GM19328 (cell line): ENCODE measurements around the gene TNNI2.
"Not testable (repeated sequence)": the region's sequence is repeated elsewhere in the genome, so short reads cannot be mapped to it uniquely, and the experiment has no call there.

Source experiments
- ATAC-seq: cut with Tn5 transposase; IDR thresholded peaks from one replicate; pipeline ENCODE4 v1.9.1; 2021; ENCODE audit warnings: mild to moderate bottlenecking, moderate library complexity; ENCODE audit not compliant: unreplicated experiment

Gene TNNI2

DNA sequence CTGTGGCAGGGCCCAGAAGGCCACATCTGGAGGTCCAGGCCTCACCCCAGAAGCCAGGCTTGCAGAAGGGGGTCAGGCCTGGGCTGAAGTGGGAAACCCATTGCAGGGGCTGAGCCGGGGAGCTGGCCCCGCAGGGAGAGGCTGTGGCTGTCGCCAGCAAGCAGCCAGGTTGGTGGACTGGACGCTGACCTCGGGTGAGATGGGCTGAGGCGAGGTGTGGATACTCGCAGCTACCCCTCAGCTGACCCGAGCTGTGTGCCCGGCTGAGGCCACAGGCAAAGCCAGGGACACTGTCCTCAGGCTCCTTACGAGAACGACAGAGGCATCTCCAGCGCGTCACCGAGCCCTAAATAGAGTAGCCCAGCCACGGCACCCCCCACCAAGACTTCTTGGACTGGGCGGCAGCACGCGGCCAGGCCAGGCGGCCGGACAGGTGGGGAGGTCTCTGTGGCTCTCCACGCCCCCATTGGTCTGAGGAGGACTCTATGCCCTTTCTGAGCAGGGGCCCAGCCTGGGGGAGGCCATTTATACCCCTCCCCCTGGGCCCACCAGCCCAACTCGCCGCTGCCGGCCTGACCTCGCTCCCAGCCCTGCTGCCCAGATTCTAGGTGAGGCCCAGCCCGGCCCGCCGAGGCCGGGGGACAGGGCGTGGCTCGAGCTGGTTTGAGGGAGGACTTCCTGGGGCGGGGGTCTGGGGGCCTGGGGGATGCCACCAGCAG lies at the start of gene TNNI2:
Gene TNNI2 (plus strand): TSS at position 556 of the 719 bp plus-strand sequence. CDS start 716 bp downstream, outside the sequence.
- no peak for ATAC-seq

DNA sequence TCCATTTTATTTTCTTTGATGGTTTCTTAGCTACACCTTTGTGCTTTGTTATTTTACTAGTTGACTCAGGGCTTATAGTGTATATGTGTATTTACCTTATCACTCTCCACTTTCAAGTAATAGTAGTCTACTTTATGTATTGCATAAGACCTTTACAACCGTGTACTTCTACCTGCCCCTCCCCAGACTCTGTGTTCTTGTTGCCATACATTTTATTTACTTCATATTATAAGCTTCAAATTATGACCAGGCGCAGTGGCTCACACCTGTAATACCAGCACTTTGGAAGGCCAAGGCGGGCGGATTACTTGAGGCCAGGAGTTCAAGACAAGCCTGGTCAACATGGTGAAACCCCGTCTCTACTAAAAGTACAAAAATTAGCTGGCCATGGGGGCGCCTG lies 46.9 kb upstream of the TNNI2 start:
- no peak for ATAC-seq

DNA sequence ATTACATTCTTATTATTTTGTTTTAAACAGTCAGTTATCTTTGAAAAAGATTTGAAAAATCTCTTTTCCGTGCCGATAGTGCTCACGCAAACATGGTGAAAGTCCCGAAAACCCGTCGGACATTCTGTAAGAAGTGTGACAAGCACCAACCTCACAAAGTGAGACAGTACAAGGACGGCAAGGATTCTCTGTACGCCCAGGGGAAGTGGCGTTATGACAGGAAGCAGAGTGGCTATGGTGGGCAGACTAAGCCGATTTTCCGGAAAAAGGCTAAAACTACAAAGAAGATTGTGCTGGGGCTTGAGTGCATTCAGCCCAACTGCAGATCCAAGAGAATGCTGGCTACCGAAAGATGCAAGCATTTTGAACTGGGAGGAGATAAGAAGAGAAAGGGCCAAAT lies 46.3 kb upstream of the TNNI2 start:
- ATAC-seq: no peak

DNA sequence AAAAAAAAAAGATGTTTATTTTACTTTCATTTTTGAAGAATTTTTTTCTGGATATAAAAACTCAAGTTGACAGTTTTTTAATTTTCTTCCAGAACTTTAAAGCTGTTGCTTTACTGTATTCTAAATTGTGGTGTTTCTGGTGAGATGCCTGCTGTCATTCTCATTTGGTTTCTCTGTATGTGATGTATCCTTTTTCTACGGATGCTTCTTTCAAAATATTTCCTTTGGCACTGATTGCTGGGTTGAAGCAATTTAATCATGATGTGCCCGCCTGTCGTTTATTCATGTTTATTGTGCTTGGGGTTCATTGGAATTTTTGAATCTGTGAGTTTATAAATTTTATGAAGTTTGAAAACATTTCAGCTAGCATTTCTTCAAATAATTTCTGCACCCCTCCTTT lies 45.7 kb upstream of the TNNI2 start:
- no peak for ATAC-seq

DNA sequence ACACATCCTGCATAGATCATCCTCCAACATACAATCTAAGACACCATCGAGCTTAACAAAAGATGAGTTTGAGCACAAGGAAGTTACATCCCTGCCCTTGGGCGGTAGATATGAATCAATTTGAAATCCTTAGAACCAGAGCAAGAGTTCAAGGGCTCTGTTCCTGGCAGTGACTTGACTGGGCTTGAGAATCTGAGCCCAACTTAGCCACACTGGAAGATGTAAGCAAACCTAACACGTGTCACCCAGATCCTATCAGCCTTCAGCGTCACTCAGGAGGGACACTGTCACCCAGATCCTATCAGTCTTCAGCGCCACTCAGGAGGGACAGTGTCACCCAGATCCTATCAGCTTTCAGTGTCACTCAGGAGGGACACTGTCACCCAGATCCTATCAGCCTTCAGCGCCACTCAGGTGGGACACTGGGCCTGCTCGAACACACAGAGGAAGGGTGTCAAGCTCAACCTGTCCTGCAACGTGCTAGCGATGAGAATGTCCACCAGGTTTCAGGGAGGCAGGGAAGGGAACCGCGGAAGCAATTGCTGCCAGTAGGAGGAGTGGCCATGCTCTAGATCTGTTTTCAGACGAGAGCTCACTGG lies 42.3 kb upstream of the TNNI2 start:
- ATAC-seq: no peak

DNA sequence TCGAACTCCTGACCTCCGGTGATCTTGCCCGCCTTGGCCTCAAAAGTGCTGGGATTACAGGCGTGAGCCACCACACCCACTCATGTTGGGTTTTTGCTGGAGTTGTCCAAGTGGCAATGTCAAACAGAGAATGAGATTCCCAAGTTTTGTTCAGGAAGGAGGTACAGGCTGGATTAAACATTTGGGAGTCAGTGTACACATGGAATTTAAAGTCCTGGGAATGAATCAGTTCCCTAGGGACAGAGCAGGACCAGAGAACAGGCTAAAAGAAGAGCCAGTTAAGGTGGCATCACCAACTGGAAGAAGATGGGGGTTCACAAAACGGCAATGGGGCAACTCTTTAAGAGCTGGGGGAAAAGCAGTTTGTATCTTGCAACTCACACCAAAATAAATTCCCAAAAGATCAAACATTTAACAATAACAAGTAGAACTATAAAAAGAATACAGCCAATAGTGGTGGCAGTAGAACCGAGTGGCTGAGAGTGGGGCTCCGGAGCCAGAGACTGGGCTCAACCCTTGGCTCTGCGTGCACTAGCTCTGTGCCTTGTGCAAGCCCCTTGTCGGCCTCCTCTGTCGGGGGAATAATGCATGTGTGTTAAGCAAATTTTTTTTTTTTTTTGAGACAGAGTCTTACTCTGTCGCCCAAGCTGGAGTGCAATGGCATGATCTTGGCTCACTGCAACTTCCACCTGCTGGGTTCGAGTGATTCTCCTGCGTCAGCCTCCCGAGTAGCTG lies 41.2 kb upstream of the TNNI2 start:
- ATAC-seq: no peak

DNA sequence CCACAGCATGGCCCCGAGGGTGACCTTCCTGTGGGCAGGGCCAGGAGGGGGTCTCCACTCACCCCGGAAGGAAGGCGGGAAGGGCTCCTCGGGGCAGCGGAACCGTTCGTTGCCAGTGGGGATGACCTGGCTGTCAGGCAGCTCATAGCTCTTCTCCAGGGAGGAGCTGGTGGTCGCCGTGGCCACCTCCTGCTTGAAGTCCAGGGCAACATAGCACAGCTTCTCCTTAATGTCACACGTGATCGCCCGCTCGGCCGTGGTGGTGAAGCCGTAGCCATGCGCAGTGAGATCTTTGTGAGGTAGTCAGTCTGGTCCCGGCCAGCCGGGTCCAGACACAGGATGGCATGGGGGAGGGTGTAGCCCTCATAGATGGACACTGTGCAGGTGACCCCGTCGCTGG lies 35.5 kb upstream of the TNNI2 start:
- ATAC-seq: no peak

DNA sequence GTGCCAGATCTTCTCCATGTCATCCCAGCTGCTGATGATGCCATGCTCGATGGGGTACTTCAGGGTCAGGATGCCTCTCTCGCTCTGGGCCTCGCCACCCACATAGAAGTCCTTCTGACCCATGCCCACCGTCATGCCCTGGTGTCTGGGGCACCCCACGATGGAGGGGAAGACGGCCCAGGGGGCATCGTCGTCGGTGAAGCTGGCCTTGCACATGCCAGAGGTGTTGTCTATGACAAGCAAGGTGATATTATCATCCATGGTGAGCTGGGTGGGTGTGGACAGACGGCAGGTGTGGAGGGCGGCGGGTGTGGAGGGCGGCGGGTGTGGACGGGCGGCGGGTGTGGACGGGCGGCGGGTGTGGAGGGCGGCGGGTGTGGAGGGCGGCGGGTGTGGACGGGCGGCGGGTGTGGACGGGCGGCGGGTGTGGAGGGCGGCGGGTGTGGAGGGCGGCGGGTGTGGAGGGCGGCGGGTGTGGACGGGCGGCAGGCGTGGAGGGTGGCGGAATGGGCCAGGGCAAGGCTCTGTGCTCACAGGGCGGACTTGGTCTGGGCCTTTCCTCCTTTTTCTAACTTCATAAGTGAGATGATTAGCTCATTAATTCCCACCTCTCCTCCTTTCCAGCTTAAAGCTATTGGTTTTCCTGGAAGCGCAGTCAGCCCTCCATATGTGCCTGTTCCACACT lies 34.8 kb upstream of the TNNI2 start:
- not testable (repeated sequence) for ATAC-seq

DNA sequence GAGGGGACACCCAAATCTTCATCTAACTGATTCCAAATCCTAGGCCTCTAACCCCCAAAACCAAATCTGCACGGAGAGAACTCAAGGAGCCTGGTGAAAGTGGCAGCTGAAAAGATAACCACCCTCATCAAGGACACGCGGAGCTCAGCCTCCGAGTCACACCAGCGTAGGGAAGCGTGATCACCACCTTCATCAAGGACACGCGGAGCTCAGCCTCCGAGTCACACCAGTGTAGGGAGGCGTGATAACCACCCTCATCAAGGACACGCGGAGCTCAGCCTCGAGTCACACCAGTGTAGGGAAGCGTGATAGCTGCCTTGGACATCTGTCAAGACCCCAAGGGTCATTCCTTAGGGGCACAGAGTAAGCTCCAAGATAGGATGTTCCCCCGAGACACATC lies 33.3 kb upstream of the TNNI2 start:
- ATAC-seq: no peak

DNA sequence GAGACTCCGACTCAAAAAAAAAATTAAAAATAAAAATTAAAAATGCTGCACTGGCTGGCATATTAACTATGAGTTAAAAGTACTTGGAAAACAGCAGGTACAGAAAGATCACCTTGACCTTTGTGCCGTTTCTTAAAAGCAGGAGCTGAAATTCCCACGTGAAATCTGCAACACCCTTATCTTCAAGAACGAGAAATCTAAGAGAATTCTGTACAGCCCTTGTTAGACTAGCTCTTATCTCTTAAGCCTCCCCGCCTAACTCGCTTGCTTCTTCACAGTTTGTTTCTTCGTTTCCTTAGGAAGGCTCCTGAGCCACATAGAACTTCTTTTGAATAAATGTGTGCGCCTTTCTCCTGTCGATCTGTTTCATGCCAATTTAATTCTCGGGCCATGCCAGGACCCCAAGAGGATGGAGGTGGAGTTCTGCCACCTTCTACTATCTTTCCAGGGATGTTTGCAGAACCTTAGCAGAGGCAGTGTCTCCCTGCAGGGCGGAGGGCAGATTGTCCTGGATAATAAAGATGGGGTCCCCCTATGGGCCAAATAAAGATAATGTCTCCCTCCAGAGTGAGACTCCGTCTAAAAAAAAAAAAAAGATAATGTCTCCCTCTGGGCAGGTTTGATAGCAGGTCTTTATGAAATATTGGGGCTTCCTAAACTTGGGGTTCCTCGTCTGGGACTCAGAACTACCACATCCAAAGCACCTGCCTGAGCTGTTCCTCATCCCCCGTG lies 31.4 kb upstream of the TNNI2 start:
- ATAC-seq: no peak

DNA sequence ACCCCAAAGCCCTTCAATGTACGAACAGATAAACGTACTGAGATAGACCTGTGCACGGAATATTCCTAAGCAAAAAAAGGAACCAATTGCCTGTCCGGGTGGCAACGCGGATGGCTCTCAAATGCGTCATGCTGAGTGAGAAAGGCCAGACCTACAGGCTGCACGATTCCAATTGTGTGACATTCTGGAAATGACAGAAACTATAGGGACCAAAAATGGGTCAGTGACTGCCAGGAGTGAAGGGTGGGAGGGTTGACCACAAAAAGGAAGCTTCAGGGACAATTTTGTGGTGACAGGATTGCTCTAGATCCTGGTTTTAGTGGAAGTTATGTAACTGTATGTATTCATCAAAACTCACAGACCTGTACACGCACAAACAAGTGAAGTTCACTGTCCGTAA lies 28.0 kb upstream of the TNNI2 start:
- no peak for ATAC-seq

DNA sequence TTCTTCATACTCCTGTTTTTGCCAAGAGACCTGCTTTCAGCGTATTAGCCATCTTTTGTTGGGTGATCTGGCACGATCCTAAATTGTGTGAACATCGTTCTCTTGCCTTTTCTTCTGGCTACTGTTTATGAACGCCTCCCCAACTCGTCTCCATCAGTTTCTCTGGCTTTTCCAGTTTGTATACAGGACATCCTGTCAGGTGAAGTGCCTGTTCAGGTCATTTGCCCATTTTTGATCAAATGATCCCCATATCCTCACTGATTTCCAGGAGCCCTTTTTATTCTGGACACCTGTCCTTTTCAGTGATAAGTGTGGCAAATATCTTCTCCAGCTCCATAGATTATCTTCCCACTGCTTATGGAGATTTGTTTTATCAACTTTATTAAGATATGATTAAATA lies 26.5 kb upstream of the TNNI2 start:
- ATAC-seq: no peak

DNA sequence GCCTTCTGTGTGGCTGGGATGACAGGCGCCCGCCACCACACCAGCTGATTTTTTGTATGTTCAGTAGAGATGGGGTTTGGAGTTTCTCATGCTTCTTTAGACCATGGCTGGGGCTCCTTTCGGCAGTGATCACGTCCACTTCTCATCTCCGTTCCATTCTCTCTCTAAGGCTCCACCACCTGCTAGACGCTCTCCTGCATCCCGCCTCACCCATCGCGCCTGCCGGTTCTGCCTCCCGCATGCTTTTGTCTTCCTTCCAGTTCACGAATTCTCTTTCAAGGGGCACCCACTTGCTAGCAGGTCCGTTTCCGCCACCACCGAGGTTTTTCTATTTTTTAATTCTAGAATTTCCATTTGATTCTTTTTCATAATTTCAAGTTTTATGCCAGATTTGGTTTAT lies 26.0 kb upstream of the TNNI2 start:
- ATAC-seq: no peak

DNA sequence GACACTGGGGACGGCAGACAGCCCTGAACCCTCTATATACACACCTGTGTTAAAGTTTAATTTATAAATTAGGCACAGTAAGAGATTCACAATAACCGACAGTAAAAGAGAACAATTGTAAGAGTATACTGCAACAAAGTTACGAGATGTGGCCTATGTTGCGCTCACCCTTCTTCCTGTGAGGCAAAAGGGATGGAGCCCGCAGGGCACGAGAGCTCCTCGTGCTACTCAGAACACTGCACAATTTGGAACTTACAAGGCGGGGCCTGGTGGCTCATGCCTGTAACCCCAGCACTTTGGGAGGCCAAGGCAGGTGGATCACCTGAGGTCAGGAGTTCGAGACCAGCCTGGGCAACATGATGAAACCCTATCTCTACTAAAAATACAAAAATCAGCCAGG lies 25.4 kb upstream of the TNNI2 start:
- ATAC-seq: not testable (repeated sequence)

DNA sequence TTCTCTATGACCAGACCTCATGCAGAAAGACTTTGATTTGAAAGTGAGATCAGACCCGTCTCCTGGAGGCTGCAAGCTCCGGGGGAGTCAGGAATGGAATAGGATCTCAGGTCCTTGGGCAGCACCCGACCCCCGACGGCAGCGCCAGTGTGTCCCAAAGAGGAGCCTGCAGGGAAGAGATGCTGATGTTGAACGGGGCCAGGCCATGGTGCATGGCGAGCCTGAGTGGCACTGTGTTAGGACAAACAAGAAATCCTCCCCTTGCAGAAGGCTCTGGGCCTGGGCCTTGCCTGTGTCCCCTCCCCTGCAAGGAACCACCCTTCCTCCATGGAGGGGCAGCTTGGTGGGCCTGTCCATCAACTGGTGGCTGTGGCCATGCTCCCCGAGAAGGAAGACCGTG lies 24.1 kb upstream of the TNNI2 start:
- no peak for ATAC-seq

DNA sequence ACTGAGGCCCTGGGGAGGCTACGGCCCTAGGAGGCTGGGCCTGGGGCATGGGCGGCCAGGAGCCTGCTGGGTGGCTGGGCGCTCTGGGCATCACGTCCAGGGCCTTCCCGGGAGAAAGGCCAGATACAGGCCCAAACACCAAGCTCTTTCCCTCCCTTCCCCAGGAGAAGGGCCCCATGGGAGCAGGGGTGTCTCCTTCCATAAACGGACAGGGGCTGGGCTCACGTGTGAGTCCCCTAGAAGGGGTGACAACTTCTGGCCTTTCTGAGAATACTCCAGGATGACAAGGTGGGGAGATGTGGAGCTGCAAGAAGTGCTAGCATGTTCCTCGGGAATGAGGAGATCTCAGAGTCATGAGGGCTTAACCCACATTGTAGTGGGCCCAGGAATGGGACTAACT lies 23.5 kb upstream of the TNNI2 start:
- ATAC-seq: no peak

DNA sequence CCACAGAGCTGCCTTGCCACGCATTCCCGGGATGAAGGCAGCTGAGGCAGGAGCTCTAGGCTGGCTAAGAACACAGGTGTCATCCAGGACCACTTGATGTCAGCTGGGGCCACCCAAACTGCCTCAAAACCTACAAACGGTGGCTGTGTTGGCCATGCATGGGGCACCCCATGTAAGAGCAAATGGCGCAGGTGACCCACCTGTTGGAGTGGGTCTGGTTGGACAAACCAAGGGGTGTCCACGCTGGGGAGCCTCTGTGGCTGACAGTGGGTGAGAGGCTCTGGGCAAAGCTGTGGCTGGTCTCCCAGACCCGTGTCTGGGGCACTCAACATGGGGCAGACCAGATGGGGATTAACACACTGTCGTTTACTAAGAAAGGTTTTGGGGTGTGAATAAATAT lies 23.0 kb upstream of the TNNI2 start:
- ATAC-seq: no peak

DNA sequence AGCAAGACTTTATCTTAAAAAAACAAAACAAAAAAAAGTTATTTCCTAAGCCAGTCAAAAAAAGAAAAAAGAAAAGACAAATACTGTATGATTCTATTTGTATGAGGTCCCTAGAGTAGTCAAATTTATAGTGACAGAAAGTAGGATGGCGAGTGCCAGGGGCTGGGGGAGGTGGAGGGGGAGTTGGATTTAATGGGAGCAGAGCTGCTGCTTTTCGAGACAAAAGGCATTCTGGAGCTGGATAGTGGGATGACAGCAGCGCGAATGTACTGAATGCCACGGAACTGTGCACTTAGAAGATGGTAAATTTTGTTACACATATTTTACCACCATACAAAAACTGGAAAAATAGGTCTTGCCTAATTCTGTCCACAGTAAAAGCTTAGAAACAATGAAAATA lies 21.8 kb upstream of the TNNI2 start:
- no peak for ATAC-seq

DNA sequence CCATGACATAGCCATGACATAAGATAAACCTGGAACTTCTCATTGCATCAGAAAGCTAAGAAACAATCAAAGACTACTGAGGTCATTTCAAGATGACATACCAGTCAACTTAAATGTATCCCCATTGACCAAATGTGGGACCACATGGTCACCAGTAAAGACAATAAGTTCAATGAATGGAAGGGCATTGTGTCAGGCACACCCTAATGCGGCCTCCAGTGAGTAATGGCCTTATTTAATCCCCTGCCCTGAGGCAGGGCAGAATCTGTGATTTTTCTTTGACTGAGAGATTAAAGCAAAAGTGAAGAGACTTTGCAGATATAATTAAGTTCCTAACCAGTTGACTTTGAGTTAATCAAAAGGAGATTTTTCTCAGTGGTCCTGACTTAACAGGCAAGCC lies 21.3 kb upstream of the TNNI2 start:
- no peak for ATAC-seq

DNA sequence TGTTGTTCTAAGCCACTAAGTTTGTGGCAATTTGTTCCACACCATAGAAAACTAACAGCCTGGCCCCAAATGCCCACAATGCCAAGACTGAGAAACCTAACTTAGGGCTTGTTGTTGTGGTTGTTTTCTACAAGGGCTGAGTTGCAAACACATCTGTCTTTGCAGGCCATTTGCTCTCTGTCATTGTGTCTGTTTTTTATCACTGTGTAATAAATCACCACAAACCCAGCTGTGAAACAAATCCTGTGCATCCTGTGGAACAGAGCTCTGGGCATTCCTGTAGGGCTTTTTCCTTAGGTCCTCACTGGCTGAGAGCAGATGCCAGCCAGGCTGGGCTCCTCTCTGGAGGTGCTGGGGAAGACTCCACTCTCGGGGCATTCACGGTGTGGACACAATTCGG lies 19.7 kb upstream of the TNNI2 start:
- ATAC-seq: no peak
